ENCODE results near the gene ABCC4.

GRCh38 chr13:95025116-95025515, 276.1 kb downstream of the ABCC4 start:
- no peak for TF ChIP-seq ZNF274 (IDR thresholded peaks at IDR 0.05; ENCODE audit: low read depth, low read length)
- TF ChIP-seq CTCF (IDR thresholded peaks at IDR 0.05 in 2 of 3, conservative IDR thresholded peaks at IDR 0.05 in 1 of 3; ENCODE audit: borderline replicate concordance in 1 of 3, insufficient read depth in 1 of 3, low read depth in 2 of 3, low read length in 2 of 3): no peak
- TF ChIP-seq POLR2A (IDR thresholded peaks at IDR 0.05; ENCODE audit: borderline replicate concordance, extremely low read depth, insufficient read depth, insufficient read length): no peak
- no peak for TF ChIP-seq ATF3 (IDR thresholded peaks at IDR 0.05)
- no peak for TF ChIP-seq SIN3A (IDR thresholded peaks at IDR 0.05; ENCODE audit: low read depth)
- TF ChIP-seq ZBTB33 (IDR thresholded peaks at IDR 0.05; ENCODE audit: extremely low read depth, insufficient replicate concordance, low read length): no peak
- no peak for TF ChIP-seq TCF7L2 (IDR thresholded peaks at IDR 0.05; ENCODE audit: borderline replicate concordance, extremely low read depth, insufficient read depth, insufficient read length)
- TF ChIP-seq EZH2phosphoT487 (IDR thresholded peaks at IDR 0.05; ENCODE audit: borderline replicate concordance): no peak
- TF ChIP-seq REST (IDR thresholded peaks at IDR 0.05; ENCODE audit: low read depth): no peak
- TF ChIP-seq YY1 (IDR thresholded peaks at IDR 0.05; ENCODE audit: extremely low read depth, insufficient replicate concordance, low read depth, low read length): no peak
- no peak for TF ChIP-seq POLR2AphosphoS5 (IDR thresholded peaks at IDR 0.05; ENCODE audit: low read depth, low read length)
- no peak for TF ChIP-seq EZH2 (IDR thresholded peaks at IDR 0.05)
- no peak for TF ChIP-seq JUND (IDR thresholded peaks at IDR 0.05)
- TF ChIP-seq SP1 (IDR thresholded peaks at IDR 0.05; ENCODE audit: low read depth): no peak
